PC-9 (cell line): ENCODE measurements around the gene ACVR1. TPM values are rescaled to one million over a fixed set of nuclear protein-coding genes. Genes with fewer than 3 reads are reported as not detected.

ENCODE experiments used
- BruUV-seq: library from RNA; stranded (reverse); fragments of 400-500 nt; replicated peaks from 2 replicates; lab custom pipeline; 2021; lab: Mats Ljungman, UMichigan
- CTCF ChIA-PET: fragments of 300-600 bp; sonication (Branson Sonifier 250); formaldehyde crosslinking; loops from one replicate; lab custom pipeline; 2022; ENCODE audit warnings: antibody characterized with exemption; lab: Charles Lee
- POLR2A ChIA-PET: fragments of 300-600 bp; sonication (Branson Sonifier 250); formaldehyde crosslinking; loops from one replicate; lab custom pipeline; 2022; ENCODE audit warnings: antibody characterized with exemption; ENCODE audit not compliant: unreplicated experiment; lab: Charles Lee
- DNase-seq, 2 experiments: peaks; one replicate each; pipeline versions ENCODE4 v3.0.0 to v3.0.0-alpha.2; 2015 to 2022; ENCODE audit warnings: mixed read lengths in 1 of 2
- H2AFZ ChIP-seq: fragments of 200-600 bp; sonication (generic); 2 replicates; pipeline ENCODE4 v1.8.1; 2017; ENCODE audit warnings: antibody characterized with exemption
- H3F3A ChIP-seq: fragments of 200-600 bp; sonication (generic); 2 replicates; pipeline ENCODE4 v1.8.1; 2017; ENCODE audit warnings: antibody characterized with exemption, mild to moderate bottlenecking, low read depth; ENCODE audit not compliant: insufficient read depth
- H3K27ac ChIP-seq: fragments of 200-600 bp; sonication (generic); 2 replicates; pipeline ENCODE4 v1.6.1; 2016; ENCODE audit warnings: mixed run types
- H3K27me3 ChIP-seq: fragments of 200-600 bp; sonication (generic); 2 replicates; pipeline ENCODE4 v1.6.1; 2016; ENCODE audit warnings: low read depth, mixed run types; ENCODE audit not compliant: insufficient read depth
- H3K36me3 ChIP-seq: fragments of 200-600 bp; sonication (generic); 2 replicates; pipeline ENCODE4 v1.6.1; 2016; ENCODE audit warnings: low read depth, mixed run types
- H3K4me1 ChIP-seq: fragments of 200-600 bp; sonication (generic); replicated peaks from 2 replicates; pipeline ENCODE4 v1.6.1; 2016; ENCODE audit warnings: mixed run types; ENCODE audit not compliant: insufficient read depth
- H3K4me2 ChIP-seq: fragments of 200-600 bp; sonication (generic); 2 replicates; pipeline ENCODE4 v1.6.1; 2017; ENCODE audit warnings: mixed run types
- H3K4me3 ChIP-seq: fragments of 200-600 bp; sonication (generic); 2 replicates; pipeline ENCODE4 v1.6.1; 2016; ENCODE audit warnings: mixed run types
- H3K79me2 ChIP-seq: fragments of 200-600 bp; sonication (generic); 2 replicates; pipeline ENCODE4 v1.6.1; 2017; ENCODE audit warnings: low read depth, mixed run types
- H3K9me2 ChIP-seq: fragments of 200-600 bp; sonication (generic); 2 replicates; pipeline ENCODE4 v1.8.1; 2017; ENCODE audit warnings: mild to moderate bottlenecking; ENCODE audit not compliant: insufficient read depth
- H3K9me3 ChIP-seq: fragments of 200-600 bp; sonication (generic); 2 replicates; pipeline ENCODE4 v1.8.1; 2016; ENCODE audit warnings: low read depth; ENCODE audit not compliant: insufficient read depth
- H4K20me1 ChIP-seq: fragments of 200-600 bp; sonication (generic); 2 replicates; pipeline ENCODE4 v1.8.1; 2017; ENCODE audit not compliant: insufficient read depth
- EZH2 ChIP-seq: fragments of 200-600 bp; sonication (generic); IDR thresholded peaks from 2 replicates; pipeline ENCODE4 v1.8.0; 2017; ENCODE audit warnings: antibody characterized with exemption, low read depth
- intact Hi-C: fragments of 100-400 bp; cut with micrococcal nuclease; formaldehyde crosslinking; loops from one replicate; pipeline ENCODE4 v1.10.0; 2022; ENCODE audit not compliant: unreplicated experiment
- total RNA-seq: library from RNA; stranded (reverse); gene quantifications from 2 replicates; pipeline ENCODE4 v1.2.3, GENCODE V29; 2021
- TF ChIP-seq, protein P1 (sequence below): fragments of 200-600 bp; sonication (generic); conservative IDR thresholded peaks from 2 replicates; pipeline ENCODE4 v1.6.1; 2017; ENCODE audit warnings: mixed run types, antibody characterized with exemption, mild to moderate bottlenecking, moderate library complexity

The ACVR1 gene
- total RNA-seq, 1 experiment from 2014 or later, result 8.9 TPM

DNA sequence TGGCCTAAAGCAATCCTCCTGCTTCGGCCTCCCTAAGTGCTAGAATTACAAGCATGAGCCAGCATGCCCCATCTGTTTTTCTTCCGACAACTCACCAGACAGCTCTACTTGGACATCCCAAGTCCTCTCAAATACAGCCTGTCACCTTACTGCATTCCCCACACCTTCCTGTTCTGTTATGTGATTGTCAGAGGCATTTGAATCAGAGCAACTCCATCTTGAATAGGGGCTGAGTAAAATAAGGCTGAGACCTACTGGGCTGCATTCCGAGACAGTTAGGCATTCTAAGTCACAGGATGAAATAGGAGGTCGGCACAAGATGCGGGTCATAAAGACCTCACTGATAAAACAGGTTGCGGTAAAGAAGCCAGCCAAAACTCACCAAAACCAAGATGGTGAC lies 17.3 kb downstream of the ACVR1 start:
- Histone ChIP-seq H2AFZ (no peak overlapping the region), H3K36me3 (no peaks in the 10 kb centered on the region), H4K20me1 (no peaks in the 10 kb centered on the region), H3K9me3 (no peaks in the 10 kb centered on the region), H3F3A (no peaks in the 10 kb centered on the region), H3K4me1 (0 out of 2 replicates have a peak, but pooled peaks cover 4% of the 10 kb centered on the region), H3K4me3 (no peak overlapping the region), H3K27ac (no peak overlapping the region), H3K27me3 (no peaks in the 10 kb centered on the region), H3K9me2 (no peaks in the 10 kb centered on the region), H3K4me2 (no peak overlapping the region), H3K79me2 (no peaks in the 10 kb centered on the region)
- TF ChIP-seq, protein P1, sequence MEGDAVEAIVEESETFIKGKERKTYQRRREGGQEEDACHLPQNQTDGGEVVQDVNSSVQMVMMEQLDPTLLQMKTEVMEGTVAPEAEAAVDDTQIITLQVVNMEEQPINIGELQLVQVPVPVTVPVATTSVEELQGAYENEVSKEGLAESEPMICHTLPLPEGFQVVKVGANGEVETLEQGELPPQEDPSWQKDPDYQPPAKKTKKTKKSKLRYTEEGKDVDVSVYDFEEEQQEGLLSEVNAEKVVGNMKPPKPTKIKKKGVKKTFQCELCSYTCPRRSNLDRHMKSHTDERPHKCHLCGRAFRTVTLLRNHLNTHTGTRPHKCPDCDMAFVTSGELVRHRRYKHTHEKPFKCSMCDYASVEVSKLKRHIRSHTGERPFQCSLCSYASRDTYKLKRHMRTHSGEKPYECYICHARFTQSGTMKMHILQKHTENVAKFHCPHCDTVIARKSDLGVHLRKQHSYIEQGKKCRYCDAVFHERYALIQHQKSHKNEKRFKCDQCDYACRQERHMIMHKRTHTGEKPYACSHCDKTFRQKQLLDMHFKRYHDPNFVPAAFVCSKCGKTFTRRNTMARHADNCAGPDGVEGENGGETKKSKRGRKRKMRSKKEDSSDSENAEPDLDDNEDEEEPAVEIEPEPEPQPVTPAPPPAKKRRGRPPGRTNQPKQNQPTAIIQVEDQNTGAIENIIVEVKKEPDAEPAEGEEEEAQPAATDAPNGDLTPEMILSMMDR, result no peak
- no peak for TF ChIP-seq EZH2
- BruUV-seq, result no TSS peak
- CTCF ChIA-PET, result no interaction called here
- intact Hi-C loops, result no loop called here
- DNase-seq, result no peak
- POLR2A ChIA-PET, result no interaction called here

DNA sequence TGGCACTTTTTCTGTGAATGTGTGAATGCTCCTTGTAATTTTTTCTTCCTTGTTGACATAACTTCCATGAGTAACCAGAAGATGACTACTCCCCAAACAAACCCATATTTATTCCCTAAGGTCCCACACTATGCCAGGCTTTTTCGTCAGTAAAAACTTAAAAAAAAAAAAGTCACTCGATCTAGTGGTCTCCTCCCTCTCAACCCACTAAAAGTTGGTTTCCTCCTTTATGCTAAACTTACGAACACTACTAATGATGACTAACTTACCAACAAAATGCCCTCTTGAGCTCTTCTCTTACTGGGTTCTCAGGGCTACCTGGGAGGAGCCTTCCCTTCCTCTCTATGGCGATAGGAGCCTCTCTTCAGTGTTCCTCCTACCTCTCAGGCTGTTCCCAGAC lies 18.2 kb downstream of the ACVR1 start:
- intact Hi-C loops, result no loop called here

DNA sequence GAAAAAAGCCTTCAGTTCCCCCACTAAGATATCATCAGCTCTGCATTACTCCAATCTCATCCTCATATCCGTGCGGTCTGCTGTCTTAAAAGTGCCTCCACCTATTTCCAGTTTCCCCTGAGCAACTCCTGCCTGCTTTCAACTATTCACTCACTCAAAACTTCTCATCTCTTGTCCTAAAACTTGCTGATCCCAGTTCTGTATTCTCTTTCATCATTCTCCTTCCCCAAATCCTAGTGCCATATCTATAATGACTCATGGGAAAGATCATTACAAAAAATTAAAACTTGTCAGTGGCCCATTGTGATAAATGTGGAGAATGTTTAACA lies 20.0 kb downstream of the ACVR1 start:
- H3F3A ChIP-seq, result no peaks in the 10 kb centered on the region
- no peaks in the 10 kb centered on the region for H3K79me2 ChIP-seq
- no TSS peak for BruUV-seq
- no peak for TF ChIP-seq EZH2
- TF ChIP-seq, protein P1, result no peak
- no peak overlapping the region for H2AFZ ChIP-seq
- H3K9me3 ChIP-seq, result no peaks in the 10 kb centered on the region
- no peak overlapping the region for H3K4me3 ChIP-seq
- no peak overlapping the region for H3K4me2 ChIP-seq
- no peaks in the 10 kb centered on the region for H3K9me2 ChIP-seq
- POLR2A ChIA-PET, result no interaction called here
- no peaks in the 10 kb centered on the region for H3K27me3 ChIP-seq
- H3K27ac ChIP-seq, result peak overlapping the region; percentile 74
- H4K20me1 ChIP-seq, result no peaks in the 10 kb centered on the region
- H3K36me3 ChIP-seq, result no peaks in the 10 kb centered on the region
- 0 out of 2 replicates have a peak, but pooled peaks cover 4% of the 10 kb centered on the region for H3K4me1 ChIP-seq
- DNase-seq, result no peak
- intact Hi-C loops, result no loop called here
- CTCF ChIA-PET, result no interaction called here

More for the DNA sequence above, 18.2 kb downstream of the ACVR1 start:
- no TSS peak for BruUV-seq
- POLR2A ChIA-PET, result no interaction called here
- Histone ChIP-seq H3F3A (no peaks in the 10 kb centered on the region), H3K4me2 (no peak overlapping the region; the same call in 1 of the 2 replicates), H3K27me3 (no peaks in the 10 kb centered on the region), H2AFZ (no peak overlapping the region), H3K9me3 (no peaks in the 10 kb centered on the region), H3K4me3 (no peak overlapping the region), H3K36me3 (no peaks in the 10 kb centered on the region), H3K79me2 (no peaks in the 10 kb centered on the region), H3K4me1 (0 out of 2 replicates have a peak, but pooled peaks cover 4% of the 10 kb centered on the region), H4K20me1 (no peaks in the 10 kb centered on the region), H3K9me2 (no peaks in the 10 kb centered on the region), H3K27ac (peak overlapping the region; percentile 34)
- TF ChIP-seq EZH2, result no peak
- TF ChIP-seq, protein P1, result no peak
- CTCF ChIA-PET, result no interaction called here
- DNase-seq, result peak in 1 of 2 experiments; percentile 48
